Hepatocyte (in vitro differentiated cells): ENCODE measurements around the gene ZNF790.

ENCODE experiments used
- EZH2 ChIP-seq: fragments of 200-600 bp; sonication (generic); IDR thresholded peaks from 2 replicates; pipeline ENCODE4 v1.6.1; 2016; ENCODE audit warnings: antibody characterized with exemption, mild to moderate bottlenecking, borderline replicate concordance
- EZH2phosphoT487 ChIP-seq: fragments of 200-600 bp; sonication (generic); IDR thresholded peaks from one replicate; pipeline ENCODE4 v1.6.1; 2018; ENCODE audit warnings: antibody characterized with exemption, mild to moderate bottlenecking, low read depth, moderate library complexity; ENCODE audit not compliant: unreplicated experiment, severe bottlenecking
- TF ChIP-seq, protein P1 (sequence below): fragments of 200-600 bp; sonication (generic); IDR thresholded peaks from 2 replicates; pipeline ENCODE4 v1.5.1; 2016; ENCODE audit warnings: antibody characterized with exemption, mild to moderate bottlenecking; ENCODE audit not compliant: poor library complexity

DNA sequence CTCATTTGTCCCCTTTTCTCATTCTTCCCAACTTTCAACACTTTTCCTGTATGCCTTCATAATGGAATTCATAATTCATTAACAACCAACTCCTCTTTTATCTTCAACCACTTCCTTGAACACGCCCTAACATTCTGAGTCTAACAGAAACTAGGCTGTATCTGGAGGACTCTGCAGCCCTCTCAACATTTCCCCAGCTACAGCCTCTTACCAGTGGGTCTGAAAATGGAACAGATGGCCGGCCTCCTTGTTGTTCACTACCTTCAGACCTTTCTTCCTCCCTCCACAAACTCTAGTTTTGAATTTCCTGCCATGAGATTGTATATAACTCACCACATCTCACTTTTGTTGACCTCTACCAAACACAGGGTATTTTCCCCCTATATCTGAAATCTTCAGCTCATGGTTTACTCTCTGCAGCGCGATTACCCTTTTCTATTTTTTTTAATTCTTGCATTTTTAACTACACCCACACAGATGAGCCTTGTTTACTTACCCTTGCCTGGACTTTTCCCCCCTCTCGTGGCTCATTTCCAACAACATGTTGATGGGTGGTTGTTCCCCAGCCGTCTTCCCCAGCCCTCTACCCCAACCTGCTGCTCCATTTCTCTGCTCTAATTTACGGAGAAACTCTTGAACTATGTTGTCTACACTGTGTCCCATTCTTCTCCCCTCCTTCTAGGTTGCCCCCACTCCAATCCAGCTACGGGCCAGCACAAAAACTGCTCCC lies 846 bp downstream of the ZNF790 start:
- TF ChIP-seq, protein P1, sequence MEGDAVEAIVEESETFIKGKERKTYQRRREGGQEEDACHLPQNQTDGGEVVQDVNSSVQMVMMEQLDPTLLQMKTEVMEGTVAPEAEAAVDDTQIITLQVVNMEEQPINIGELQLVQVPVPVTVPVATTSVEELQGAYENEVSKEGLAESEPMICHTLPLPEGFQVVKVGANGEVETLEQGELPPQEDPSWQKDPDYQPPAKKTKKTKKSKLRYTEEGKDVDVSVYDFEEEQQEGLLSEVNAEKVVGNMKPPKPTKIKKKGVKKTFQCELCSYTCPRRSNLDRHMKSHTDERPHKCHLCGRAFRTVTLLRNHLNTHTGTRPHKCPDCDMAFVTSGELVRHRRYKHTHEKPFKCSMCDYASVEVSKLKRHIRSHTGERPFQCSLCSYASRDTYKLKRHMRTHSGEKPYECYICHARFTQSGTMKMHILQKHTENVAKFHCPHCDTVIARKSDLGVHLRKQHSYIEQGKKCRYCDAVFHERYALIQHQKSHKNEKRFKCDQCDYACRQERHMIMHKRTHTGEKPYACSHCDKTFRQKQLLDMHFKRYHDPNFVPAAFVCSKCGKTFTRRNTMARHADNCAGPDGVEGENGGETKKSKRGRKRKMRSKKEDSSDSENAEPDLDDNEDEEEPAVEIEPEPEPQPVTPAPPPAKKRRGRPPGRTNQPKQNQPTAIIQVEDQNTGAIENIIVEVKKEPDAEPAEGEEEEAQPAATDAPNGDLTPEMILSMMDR: peak; percentile 9
- no peak for TF ChIP-seq EZH2
- no peak for TF ChIP-seq EZH2phosphoT487
